Measurements from ENCODE around the gene RAMP2.
"Not testable (repeated sequence)": the region's sequence is repeated elsewhere in the genome, so short reads cannot be mapped to it uniquely, and the experiment has no call there.

The RAMP2 gene, protein sequence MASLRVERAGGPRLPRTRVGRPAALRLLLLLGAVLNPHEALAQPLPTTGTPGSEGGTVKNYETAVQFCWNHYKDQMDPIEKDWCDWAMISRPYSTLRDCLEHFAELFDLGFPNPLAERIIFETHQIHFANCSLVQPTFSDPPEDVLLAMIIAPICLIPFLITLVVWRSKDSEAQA

DNA sequence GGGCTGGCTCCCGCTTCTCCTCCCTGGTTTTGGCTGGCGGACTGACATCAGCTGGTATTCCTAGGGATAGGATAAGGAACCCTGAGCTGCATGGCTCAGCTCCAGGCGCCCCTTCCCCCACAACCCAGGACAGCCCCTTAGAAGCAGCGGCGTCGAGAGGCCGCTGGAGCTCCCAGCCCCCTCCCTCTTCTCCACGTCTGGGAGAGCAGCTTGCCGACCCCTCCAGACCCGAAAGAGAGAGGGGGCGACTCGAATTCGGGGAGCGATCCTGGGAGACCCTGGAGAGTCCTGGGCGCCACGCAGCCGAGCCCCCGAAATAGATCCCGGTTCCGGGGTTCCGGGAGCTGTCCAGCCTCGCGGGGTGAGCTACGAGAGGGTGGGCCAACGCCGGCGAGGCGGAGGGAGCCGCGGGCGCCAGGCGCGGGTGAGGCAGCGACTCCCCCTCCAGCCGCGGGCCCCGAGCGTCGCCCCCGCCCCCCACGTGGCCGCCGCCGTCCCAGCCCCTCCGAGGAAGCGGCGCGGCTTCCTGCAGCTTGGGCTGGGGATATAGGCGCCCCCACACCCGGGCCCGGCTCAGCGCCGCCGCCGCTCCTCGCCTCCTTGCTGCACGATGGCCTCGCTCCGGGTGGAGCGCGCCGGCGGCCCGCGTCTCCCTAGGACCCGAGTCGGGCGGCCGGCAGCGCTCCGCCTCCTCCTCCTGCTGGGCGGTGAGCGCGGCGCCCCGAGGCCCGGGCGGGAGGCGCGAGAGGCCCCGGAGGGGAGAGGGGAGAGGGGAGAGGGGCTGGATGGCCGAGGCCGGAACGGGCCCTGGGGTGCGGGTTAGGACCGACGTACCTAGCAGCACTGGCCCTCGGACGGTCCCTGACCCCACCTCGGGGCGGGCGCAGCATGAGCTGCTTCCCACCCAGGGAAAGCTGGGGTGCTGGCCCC, at the start of gene RAMP2:
Gene RAMP2 (plus strand): TSS at position 576 of the 930 bp plus-strand sequence. CDS start 35 bp downstream, at position 611.
- in situ Hi-C loops (cut with HindIII; ENCODE audit: low pct_unique_long_range_greater_than_20kb, low sequenced_read_pairs): no loop called here
- no peak for DNase-seq (ENCODE audit: low read depth in 1 of 2, low spot score in 1 of 2)

DNA sequence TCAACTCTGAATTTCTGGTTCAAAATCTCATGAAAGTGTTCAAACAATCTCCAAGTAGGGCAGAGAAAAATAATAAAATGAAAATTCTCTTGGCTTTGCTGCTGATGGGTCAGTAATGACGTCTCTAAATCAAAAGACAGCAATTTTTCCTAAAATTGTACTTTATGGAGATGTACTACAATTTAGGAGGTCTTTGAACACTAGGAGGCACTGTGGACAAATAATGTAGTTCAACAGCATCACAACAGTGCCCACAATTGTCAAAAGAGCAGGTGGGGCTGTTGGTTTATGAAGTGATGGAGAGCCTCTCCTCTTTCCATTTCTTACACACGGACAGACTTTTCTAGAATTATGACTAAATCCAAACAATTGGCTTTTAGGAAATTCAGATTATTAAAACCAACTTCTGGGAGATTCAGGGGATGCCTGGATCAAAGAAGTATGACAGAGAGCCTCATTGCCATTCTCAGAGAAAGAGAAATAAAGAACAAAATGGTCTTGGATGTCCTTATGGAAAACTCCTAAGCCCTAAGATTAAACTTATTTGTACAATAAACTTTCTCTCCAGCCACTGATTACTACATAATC, 39.9 kb upstream of the RAMP2 start:
- peak; percentile 63 to 82 for DNase-seq (ENCODE audit: low read depth in 1 of 2, low spot score in 1 of 2)
- no peak for TF ChIP-seq JUND (IDR thresholded peaks at IDR 0.05; ENCODE audit: low read depth)
- in situ Hi-C loops (cut with HindIII; ENCODE audit: low pct_unique_long_range_greater_than_20kb, low sequenced_read_pairs): no loop called here

More for the DNA sequence above, at the start of gene RAMP2:
- no peak for TF ChIP-seq JUND (IDR thresholded peaks at IDR 0.05; ENCODE audit: low read depth)

DNA sequence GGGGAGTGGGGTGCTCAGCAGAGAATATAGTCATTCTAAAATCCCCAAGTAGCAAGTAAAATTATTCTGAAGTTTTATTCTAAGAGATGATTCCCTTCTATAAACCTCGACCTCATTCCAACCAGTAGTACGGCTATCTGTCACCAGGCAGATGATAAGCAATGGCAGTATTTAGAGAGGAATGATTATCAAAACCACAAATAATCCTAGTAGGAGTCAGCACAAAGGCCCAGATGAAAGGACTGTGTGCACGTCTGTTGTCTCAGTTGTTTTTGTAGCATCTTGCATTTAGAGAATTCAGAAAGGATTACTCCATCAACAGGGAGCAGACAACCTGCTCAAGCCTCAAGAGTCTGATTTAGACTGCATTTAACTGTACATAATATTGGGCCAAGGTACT, 37.4 kb upstream of the RAMP2 start:
- no peak for TF ChIP-seq JUND (IDR thresholded peaks at IDR 0.05; ENCODE audit: low read depth)
- in situ Hi-C loops (cut with HindIII; ENCODE audit: low pct_unique_long_range_greater_than_20kb, low sequenced_read_pairs): no loop called here
- no peak for DNase-seq (ENCODE audit: low read depth in 1 of 2, low spot score in 1 of 2)

DNA sequence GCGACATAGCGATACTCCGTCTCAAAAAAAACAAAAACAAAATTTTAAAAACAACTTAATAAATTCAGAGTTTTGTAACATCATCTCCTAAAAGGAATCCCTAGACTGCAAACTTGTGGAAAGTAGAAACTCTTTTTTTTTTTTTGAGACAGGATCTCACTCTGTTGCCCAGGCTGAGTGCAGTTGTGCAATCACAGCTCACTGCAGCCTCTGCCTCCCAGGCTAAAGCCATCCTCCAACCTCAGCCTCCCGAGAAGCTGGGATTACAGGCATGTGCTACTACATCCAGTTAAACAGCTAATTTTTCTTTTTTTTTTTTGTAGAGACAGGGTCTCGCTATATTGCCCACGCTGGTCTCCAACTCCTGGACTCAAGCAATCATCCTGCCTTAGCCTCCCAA, 35.9 kb upstream of the RAMP2 start:
- no peak for TF ChIP-seq JUND (IDR thresholded peaks at IDR 0.05; ENCODE audit: low read depth)
- no peak for DNase-seq (ENCODE audit: low read depth in 1 of 2, low spot score in 1 of 2)
- in situ Hi-C loops (cut with HindIII; ENCODE audit: low pct_unique_long_range_greater_than_20kb, low sequenced_read_pairs): no loop called here

DNA sequence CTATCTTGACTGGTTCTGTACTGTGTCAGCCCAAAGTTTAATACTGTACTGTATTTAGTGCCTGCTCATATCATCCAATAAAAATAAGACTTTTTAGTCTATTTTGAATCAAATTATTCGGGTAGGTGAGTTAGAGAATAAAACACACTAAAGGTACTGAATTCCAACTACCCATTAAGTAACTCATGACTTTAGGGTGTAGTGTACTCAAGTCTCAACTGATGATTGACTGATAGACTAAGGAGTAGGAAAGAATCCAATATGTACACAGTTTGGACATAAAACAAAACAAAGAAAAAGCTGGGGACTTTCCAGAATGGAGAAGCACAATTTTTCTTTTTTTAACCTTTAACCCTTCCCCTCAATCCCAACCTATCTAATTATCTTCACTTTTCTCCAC, 20.3 kb upstream of the RAMP2 start:
- DNase-seq (ENCODE audit: low read depth in 1 of 2, low spot score in 1 of 2): peak; percentile 48 to 51
- in situ Hi-C loops (cut with HindIII; ENCODE audit: low pct_unique_long_range_greater_than_20kb, low sequenced_read_pairs): no loop called here
- no peak for TF ChIP-seq JUND (IDR thresholded peaks at IDR 0.05; ENCODE audit: low read depth)

DNA sequence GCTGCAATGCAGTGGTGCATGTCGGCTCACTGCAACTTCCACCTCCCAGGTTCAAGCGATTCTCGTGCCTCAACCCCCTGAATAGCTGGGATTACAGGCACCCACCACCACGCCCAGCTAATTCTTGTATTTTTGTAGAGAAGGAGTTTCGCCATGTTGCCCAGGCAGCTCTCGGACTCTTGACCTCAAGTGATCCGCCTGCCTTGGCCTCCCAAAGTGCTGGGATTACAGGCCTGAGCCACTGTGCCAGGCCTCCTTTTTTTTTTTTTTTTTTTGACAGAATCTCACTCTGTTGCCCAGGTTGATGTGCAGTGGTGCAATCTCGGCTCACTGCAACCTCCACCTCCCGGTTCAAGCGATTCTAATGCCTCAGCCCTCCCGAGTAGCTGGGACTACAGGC, 18.1 kb upstream of the RAMP2 start:
- in situ Hi-C loops (cut with HindIII; ENCODE audit: low pct_unique_long_range_greater_than_20kb, low sequenced_read_pairs); DNase-seq (ENCODE audit: low read depth in 1 of 2, low spot score in 1 of 2): not testable (repeated sequence)

DNA sequence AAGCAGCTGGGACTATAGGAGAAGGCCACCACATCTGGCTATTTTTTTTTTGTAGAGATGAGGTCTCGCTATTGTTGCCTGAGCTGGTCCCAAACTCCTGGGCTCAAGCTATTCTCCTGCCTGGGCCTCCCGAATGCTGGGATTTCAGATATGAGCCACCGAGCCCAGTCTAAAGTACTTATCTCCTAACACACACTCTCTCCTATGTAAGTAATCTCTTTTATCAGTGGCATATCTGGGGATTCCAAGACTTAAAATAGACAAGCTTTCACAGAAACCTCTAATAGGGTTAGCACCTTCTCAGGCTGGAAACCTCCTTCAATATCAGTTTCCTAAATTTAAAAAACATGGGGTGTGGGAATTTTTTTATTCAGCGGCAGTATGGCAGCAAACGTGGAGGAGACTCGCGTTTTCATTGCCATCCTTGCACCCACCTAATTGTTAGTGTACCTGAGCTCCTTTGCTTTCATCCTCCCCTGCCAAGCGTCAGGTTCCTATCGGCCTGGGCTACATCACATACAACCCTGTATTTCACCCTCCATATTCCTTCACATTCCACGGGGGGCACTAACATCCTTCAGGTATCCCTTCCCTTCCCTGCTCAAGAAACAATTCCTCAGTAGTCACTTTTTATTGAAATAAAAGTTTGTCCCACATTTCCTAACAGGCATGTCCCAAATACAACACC, 17.3 kb upstream of the RAMP2 start:
- TF ChIP-seq JUND (IDR thresholded peaks at IDR 0.05; ENCODE audit: low read depth): no peak
- DNase-seq (ENCODE audit: low read depth in 1 of 2, low spot score in 1 of 2): peak in 1 of 2 experiments; percentile 38
- in situ Hi-C loops (cut with HindIII; ENCODE audit: low pct_unique_long_range_greater_than_20kb, low sequenced_read_pairs): no loop called here

DNA sequence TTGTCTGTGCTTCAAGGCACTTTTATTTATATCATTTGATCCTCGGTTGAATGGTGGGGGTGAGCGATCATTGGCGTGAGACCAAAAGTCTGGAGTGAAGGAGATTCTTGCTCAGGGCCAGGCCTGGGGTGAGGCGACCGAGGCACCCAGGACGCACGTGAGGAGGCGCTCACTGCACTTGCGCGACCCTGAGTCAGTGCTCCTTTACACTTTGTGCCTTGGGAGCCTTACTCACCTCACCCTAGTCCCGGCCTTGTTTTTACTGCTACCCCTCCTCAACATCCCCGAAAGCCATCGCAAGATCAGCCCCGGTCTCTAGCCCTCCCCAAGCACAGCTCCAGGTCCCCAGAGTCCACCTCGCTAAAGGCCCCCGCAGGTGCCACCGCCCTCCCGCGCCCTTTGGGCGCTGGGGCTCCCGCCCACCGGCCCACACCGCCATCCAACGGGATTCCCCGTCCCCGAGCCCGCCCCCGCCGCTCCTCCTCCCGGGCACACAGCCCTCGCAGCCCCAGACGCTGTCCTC, 16.7 kb upstream of the RAMP2 start:
- in situ Hi-C loops (cut with HindIII; ENCODE audit: low pct_unique_long_range_greater_than_20kb, low sequenced_read_pairs): no loop called here
- DNase-seq (ENCODE audit: low read depth in 1 of 2, low spot score in 1 of 2): peak; percentile 70 to 75

DNA sequence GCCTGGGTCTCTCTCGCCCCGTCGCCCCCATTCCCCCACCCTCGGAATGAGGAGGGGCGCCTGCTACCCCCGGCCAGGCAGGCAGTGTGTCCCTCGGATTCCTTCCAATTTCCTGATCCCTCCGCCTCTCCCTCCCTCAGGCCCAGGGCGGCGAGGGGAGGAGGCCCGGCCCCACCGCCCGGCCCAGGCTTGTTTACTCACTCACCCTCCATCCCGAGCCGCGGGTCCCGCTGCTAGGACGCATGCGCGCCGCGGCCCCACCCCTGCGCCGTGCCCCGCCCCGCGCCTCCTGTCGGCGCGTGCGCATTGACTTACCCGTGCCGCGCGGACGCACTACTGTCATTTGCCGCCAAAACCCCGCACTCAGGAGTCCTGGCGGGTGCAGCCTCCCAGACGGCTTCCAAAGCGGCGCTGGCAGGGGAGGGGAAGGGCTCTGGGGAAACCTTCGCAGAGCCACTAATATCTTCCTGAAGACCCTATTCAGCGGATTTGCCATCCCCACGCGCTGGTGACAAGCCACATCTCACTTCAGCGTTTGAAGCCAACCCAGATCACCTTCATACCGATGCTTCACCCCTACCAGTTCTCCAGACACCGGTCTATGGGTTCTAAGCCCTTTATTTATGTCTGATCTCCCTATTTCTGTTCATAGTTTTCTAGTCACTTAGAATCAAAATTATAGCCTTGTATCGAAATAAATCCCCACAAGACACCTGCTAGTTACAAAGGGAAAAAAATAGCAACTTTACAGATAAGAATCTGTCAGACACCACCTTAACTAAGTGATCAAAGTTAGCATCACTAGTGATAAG, 16.0 kb upstream of the RAMP2 start, which contains the start of gene EZH1:
Gene EZH1 (minus strand): TSS at position 235 of the 812 bp plus-strand sequence. CDS start 16,099 bp downstream, outside the sequence.
- in situ Hi-C loops (cut with HindIII; ENCODE audit: low pct_unique_long_range_greater_than_20kb, low sequenced_read_pairs): no loop called here
- TF ChIP-seq JUND (IDR thresholded peaks at IDR 0.05; ENCODE audit: low read depth): no peak

More for the DNA sequence above, 16.7 kb upstream of the RAMP2 start:
- no peak for TF ChIP-seq JUND (IDR thresholded peaks at IDR 0.05; ENCODE audit: low read depth)

DNA sequence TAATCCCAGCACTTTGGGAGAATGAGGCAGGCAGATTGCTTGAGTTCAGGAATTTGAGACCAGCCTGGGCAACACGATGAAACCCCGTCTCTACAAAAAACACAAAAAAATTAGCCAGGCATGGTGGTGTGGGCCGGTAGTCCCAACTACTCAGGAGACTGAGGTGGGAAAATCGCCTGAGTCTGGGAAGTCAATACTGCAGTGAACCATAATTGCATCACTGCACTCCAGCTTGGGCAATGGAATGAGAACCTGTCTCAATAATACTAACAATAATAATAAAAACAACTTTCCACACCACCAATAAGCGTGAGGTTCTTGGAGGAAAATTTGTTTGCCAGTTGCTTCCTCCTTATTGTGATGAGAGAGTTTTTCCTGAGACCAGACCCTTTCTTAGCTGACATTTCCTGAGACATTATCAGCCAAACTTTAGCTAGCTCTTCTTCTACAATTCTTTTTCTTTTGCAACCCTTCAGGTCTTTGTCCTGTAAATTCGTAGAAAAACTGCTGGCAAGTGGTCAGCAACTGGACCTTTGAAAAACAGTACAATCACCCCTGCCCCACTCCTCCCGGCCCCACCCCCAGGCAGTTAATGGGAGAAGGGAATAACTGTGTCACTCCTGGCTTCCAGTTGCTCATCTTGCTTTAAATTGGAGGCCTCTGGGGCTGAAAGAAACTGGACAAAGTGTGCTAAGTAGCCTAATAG, 12.7 kb upstream of the RAMP2 start:
- in situ Hi-C loops (cut with HindIII; ENCODE audit: low pct_unique_long_range_greater_than_20kb, low sequenced_read_pairs): no loop called here
- TF ChIP-seq JUND (IDR thresholded peaks at IDR 0.05; ENCODE audit: low read depth): no peak
- no peak for DNase-seq (ENCODE audit: low read depth in 1 of 2, low spot score in 1 of 2)

More for the DNA sequence above, 16.0 kb upstream of the RAMP2 start, which contains the start of gene EZH1:
- peak; percentile 97 to 99 for DNase-seq (ENCODE audit: low read depth in 1 of 2, low spot score in 1 of 2)
